SK-MEL-5 (cell line): Measurements from ENCODE around the gene NT5DC2. TPM values are rescaled to one million over a fixed set of nuclear protein-coding genes. Genes with fewer than 3 reads are reported as not detected.

Experiments used
- DNase-seq: peaks from one replicate; pipeline ENCODE4 v3.0.0-alpha.2; 2016; ENCODE audit warnings: low read depth, low spot score
- in situ Hi-C: cut with HindIII; loops from 2 replicates; pipeline ENCODE4 v1.10.0; 2016; ENCODE audit warnings: low sequenced_read_pairs, high pct_unique_total_duplicates, low pct_unique_long_range_greater_than_20kb
- total RNA-seq: library from RNA; depleted of rRNA; stranded (reverse); fragments of >200 nt; shearing (Covaris generic); gene quantifications from 2 replicates; pipeline ENCODE4 v1.2.3, GENCODE V29; 2014

NT5DC2 gene
- total RNA-seq, 1 experiment from 2014 or later, result 34.2 TPM

- no peak for DNase-seq
- in situ Hi-C loops, result no loop called here
Measured at GRCh38 chr3:52541050-52541449, 7.4 kb upstream of the NT5DC2 start.

GRCh38 chr3:52539010-52539653 is 5.5 kb upstream of the NT5DC2 start:
- no peak for DNase-seq
- in situ Hi-C loops, result no loop called here

- no peak for DNase-seq
- in situ Hi-C loops, result no loop called here
Measured at GRCh38 chr3:52537726-52538421, 4.2 kb upstream of the NT5DC2 start.

- in situ Hi-C loops, result no loop called here
- no peak for DNase-seq
Measured at GRCh38 chr3:52537165-52537620, 3.5 kb upstream of the NT5DC2 start.

GRCh38 chr3:52536369-52537164 is 2.9 kb upstream of the NT5DC2 start, which contains the start of gene UQCC5:
TSS of gene UQCC5 (plus strand) at chr3:52536605. CDS start at chr3:52536756, 151 bp downstream.
- in situ Hi-C loops, result no loop called here
- DNase-seq, result peak; percentile 98

- no peak for DNase-seq
- in situ Hi-C loops, result no loop called here
Measured at GRCh38 chr3:52536112-52536368, 2.4 kb upstream of the NT5DC2 start.

- DNase-seq, result no peak
- in situ Hi-C loops, result no loop called here
Measured at GRCh38 chr3:52535411-52536111, 1.9 kb upstream of the NT5DC2 start.

- in situ Hi-C loops, result no loop called here
- no peak for DNase-seq
Measured at GRCh38 chr3:52534281-52535183, 875 bp upstream of the NT5DC2 start.

- no peak for DNase-seq
- in situ Hi-C loops, result no loop called here
Measured at GRCh38 chr3:52532838-52533622, 627 bp downstream of the NT5DC2 start.

- in situ Hi-C loops, result no loop called here
- DNase-seq, result no peak
Measured at GRCh38 chr3:52532517-52532837, 1.2 kb downstream of the NT5DC2 start.

GRCh38 chr3:52531860-52532516 is 1.7 kb downstream of the NT5DC2 start:
- DNase-seq, result no peak
- in situ Hi-C loops, result no loop called here

GRCh38 chr3:52530918-52531826 is 2.5 kb downstream of the NT5DC2 start:
- no peak for DNase-seq
- in situ Hi-C loops, result no loop called here

- DNase-seq, result no peak
- in situ Hi-C loops, result no loop called here
Measured at GRCh38 chr3:52529376-52530333, 4.0 kb downstream of the NT5DC2 start.

GRCh38 chr3:52528586-52529375 is 4.9 kb downstream of the NT5DC2 start:
- DNase-seq, result no peak
- in situ Hi-C loops, result no loop called here
